ENCODE results near the gene QRFPR. TPM values are rescaled to one million over a fixed set of nuclear protein-coding genes. Genes with fewer than 3 reads are reported as not detected.
"Not testable (repeated sequence)": the region's sequence is repeated elsewhere in the genome, so short reads cannot be mapped to it uniquely, and the experiment has no call there.

The QRFPR gene
- total RNA-seq, 3 donors from 2014 or later: 0.66 to 1.3 TPM; not detected in 1

DNA sequence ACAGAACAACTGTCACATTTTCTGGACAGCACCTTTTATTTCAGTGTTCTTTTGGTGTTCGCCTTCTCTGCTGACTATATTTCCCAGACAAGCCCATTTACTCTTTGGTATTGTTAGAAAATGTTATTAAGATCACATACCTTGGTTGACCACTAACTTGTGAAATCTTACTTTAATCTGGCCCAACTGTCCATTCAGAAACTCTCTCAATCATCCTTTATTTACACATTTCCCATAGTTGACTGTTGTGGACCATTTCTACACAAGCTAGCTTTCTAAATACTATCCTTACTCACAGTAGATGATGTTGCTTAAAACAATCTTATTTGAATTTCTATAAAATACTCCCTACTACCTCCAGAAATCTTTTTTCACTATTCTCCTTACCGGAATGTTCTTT is 64.7 kb downstream of the QRFPR start:
- no peaks in the 10 kb centered on the region for H3K27me3 ChIP-seq
- DNase-seq (ENCODE audit: low spot score in 2 of 2): no peak
- H3K36me3 ChIP-seq: no peaks in the 10 kb centered on the region
- H3K9me3 ChIP-seq: no peaks in the 10 kb centered on the region
- intact Hi-C loops (cut with DNase I; ENCODE audit: low total_unique reads): no loop called here
- TF ChIP-seq, protein P1, sequence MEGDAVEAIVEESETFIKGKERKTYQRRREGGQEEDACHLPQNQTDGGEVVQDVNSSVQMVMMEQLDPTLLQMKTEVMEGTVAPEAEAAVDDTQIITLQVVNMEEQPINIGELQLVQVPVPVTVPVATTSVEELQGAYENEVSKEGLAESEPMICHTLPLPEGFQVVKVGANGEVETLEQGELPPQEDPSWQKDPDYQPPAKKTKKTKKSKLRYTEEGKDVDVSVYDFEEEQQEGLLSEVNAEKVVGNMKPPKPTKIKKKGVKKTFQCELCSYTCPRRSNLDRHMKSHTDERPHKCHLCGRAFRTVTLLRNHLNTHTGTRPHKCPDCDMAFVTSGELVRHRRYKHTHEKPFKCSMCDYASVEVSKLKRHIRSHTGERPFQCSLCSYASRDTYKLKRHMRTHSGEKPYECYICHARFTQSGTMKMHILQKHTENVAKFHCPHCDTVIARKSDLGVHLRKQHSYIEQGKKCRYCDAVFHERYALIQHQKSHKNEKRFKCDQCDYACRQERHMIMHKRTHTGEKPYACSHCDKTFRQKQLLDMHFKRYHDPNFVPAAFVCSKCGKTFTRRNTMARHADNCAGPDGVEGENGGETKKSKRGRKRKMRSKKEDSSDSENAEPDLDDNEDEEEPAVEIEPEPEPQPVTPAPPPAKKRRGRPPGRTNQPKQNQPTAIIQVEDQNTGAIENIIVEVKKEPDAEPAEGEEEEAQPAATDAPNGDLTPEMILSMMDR (IDR thresholded peaks at IDR 0.05): no peak
- H3K4me3 ChIP-seq: no peak overlapping the region
- no peaks in the 10 kb centered on the region for H3K4me1 ChIP-seq
- H3K27ac ChIP-seq: no peak overlapping the region

DNA sequence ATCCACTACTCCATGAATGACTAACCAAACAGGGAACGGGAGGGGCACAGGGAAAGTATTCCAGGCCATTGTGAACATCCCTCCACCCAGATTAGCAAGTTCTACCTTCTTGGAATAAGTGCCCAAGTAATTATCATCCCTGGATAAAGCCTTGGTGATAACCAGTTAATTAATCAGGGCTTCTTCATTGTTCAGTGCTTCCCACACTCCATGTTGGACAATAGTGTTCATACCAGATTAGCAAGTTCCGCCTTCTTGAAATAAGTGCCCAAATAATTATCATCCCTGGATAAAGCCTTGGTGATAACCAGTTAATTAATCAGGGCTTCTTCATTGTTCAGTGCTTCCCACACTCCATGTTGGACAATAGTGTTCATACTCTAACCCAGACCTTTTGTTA is 67.4 kb downstream of the QRFPR start:
- H3K4me3 ChIP-seq; DNase-seq (ENCODE audit: low spot score in 2 of 2); H3K27ac ChIP-seq; H3K27me3 ChIP-seq; H3K4me1 ChIP-seq; H3K9me3 ChIP-seq; intact Hi-C loops (cut with DNase I; ENCODE audit: low total_unique reads); H3K36me3 ChIP-seq: not testable (repeated sequence)

GRCh38 chr4:121308828-121309227 is 72.0 kb downstream of the QRFPR start:
- H3K36me3 ChIP-seq: no peaks in the 10 kb centered on the region
- H3K9me3 ChIP-seq: no peaks in the 10 kb centered on the region
- DNase-seq (ENCODE audit: low spot score in 2 of 2): no peak
- H3K4me1 ChIP-seq: no peaks in the 10 kb centered on the region
- no peak overlapping the region for H3K4me3 ChIP-seq
- H3K27ac ChIP-seq: no peak overlapping the region
- intact Hi-C loops (cut with DNase I; ENCODE audit: low total_unique reads): no loop called here
- no peaks in the 10 kb centered on the region for H3K27me3 ChIP-seq
- TF ChIP-seq POLR2AphosphoS5 (IDR thresholded peaks at IDR 0.05): no peak
- no peak for TF ChIP-seq POLR2A (IDR thresholded peaks at IDR 0.05)
- TF ChIP-seq, protein P1 (IDR thresholded peaks at IDR 0.05): no peak

- Histone ChIP-seq H3K36me3 (no peaks in the 10 kb centered on the region), H3K4me1 (no peaks in the 10 kb centered on the region), H3K9me3 (no peaks in the 10 kb centered on the region), H3K4me3 (no peak overlapping the region), H3K27ac (no peak overlapping the region), H3K27me3 (no peaks in the 10 kb centered on the region)
- TF ChIP-seq, protein P1 (IDR thresholded peaks at IDR 0.05): no peak
- TF ChIP-seq POLR2A (IDR thresholded peaks at IDR 0.05) (no peak), POLR2AphosphoS5 (IDR thresholded peaks at IDR 0.05) (no peak)
- intact Hi-C loops (cut with DNase I; ENCODE audit: low total_unique reads): no loop called here
- DNase-seq (ENCODE audit: low spot score in 2 of 2): no peak
Measured at GRCh38 chr4:121308328-121308663, 72.5 kb downstream of the QRFPR start.

DNA sequence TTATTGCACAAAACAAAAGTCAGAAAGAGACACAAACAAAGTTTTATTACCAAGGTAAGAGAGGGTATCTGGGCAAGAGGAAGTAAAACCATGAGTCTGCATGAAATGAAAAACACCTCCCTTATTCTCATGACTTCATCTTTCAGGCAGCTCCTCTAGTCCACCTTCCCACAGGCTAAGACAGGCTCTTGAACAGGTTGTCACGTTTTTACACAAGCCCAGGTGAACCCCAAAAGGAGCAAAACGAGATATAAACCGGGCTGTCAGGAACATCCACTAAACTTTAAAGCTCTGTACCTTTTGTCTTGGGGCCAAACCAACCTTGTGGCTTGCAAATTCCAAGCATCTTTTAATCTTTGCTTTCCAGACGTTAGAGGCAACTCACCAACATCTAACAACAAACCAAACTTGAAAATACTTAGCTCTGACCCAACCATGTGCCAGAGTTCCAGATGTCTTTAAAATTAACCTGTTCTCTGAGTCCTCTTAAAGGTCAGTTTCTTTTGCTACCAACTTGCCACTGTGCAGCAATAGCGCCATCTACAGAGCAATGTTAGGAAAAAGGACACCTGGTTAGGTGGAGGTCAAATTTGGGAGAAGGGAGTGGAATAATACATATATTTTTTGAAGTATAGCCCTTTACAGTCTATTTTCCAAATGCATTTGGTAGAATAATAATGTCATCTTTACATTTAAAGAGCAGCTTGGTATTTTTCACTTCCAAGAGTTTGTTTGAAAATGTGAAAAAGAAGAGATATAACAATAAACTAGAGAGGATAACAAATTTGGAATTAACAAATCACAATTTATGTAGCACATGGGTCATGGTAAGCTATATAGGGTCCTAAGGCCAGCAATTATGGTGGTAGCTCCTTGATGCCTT is 73.1 kb downstream of the QRFPR start:
- Histone ChIP-seq H3K36me3 (no peaks in the 10 kb centered on the region), H3K27me3 (no peaks in the 10 kb centered on the region), H3K4me3 (no peak overlapping the region), H3K27ac (no peak overlapping the region), H3K9me3 (no peaks in the 10 kb centered on the region), H3K4me1 (no peaks in the 10 kb centered on the region)
- DNase-seq (ENCODE audit: low spot score in 2 of 2): no peak
- TF ChIP-seq POLR2A (IDR thresholded peaks at IDR 0.05) (no peak), POLR2AphosphoS5 (IDR thresholded peaks at IDR 0.05) (no peak)
- TF ChIP-seq, protein P1 (IDR thresholded peaks at IDR 0.05): no peak
- intact Hi-C loops (cut with DNase I; ENCODE audit: low total_unique reads): no loop called here

All from breast epithelium (tissue), 4 donors.